GM19025 (cell line): Measurements from ENCODE around the gene POU3F3.

Experiments
- ATAC-seq: cut with Tn5 transposase; IDR thresholded peaks from one replicate; pipeline ENCODE4 v1.9.1; 2021; ENCODE audit warnings: mild to moderate bottlenecking, low read depth, moderate library complexity; ENCODE audit not compliant: unreplicated experiment

Gene POU3F3

GRCh38 chr2:104901037-104901881 lies 47.3 kb downstream of the POU3F3 start:
- ATAC-seq = no peak

- ATAC-seq = no peak
Measured at GRCh38 chr2:104902317-104902716, 48.4 kb downstream of the POU3F3 start.
